T-cell (primary cell): ENCODE results near the gene MMP2. TPM values are rescaled to one million over a fixed set of nuclear protein-coding genes. Genes with fewer than 3 reads are reported as not detected.

Experiments
- ATAC-seq, 4 experiments: fragments of 200-7000 bp in 3 of 4; fragments of 150-1000 bp in 1 of 4; cut with Tn5 transposase; replicated peaks in 1 of 4; 1 replicate in 3 of 4; 2 replicates in 1 of 4; pipeline ENCODE4 v1.10.0; 2021; ENCODE audit warnings: moderate library complexity in 3 of 4, mild to moderate bottlenecking in 2 of 4, moderate number of reproducible peaks in 1 of 4
- CTCF ChIA-PET, 2 donors: fragments of 300-600 bp; sonication (Branson Sonifier 250); formaldehyde crosslinking; loops; one replicate each; lab custom pipeline; 2022; ENCODE audit warnings: antibody characterized with exemption in 2 of 2; lab: Charles Lee
- POLR2A ChIA-PET, 2 donors: fragments of 300-600 bp; sonication (Branson Sonifier 250); formaldehyde crosslinking; loops; one replicate each; lab custom pipeline; 2022; ENCODE audit warnings: antibody characterized with exemption in 2 of 2; lab: Charles Lee
- DNase-seq, 35 experiments: peaks; one replicate each; pipeline versions ENCODE4 v3.0.0 to v3.0.0-alpha.2; 2013 to 2023
- H3K27ac ChIP-seq: one replicate; pipeline ENCODE4 v1.5.1; 2013; ENCODE audit warnings: low read length
- H3K27me3 ChIP-seq, 2 experiments: replicated peaks in 1 of 2; 1 replicate in 1 of 2; 2 replicates in 1 of 2; pipeline versions ENCODE4 v1.6.1 to v1.7.0; 2013; ENCODE audit warnings: low read length in 1 of 2, mixed read lengths in 1 of 2; ENCODE audit not compliant: control insufficient read depth in 2 of 2, insufficient read depth in 2 of 2; ENCODE audit errors: extremely low read depth in 1 of 2
- H3K36me3 ChIP-seq, 2 donors: 1 replicate in 1 of 2; 2 replicates in 1 of 2; pipeline versions ENCODE4 v1.6.1 to v1.7.0; 2013; ENCODE audit warnings: low read length in 1 of 2; ENCODE audit not compliant: control insufficient read depth in 2 of 2, insufficient read depth in 1 of 2; ENCODE audit errors: extremely low read depth in 1 of 2
- H3K4me1 ChIP-seq, 2 experiments: 1 replicate in 1 of 2; 2 replicates in 1 of 2; pipeline versions ENCODE4 v1.6.1 to v1.7.0; 2013; ENCODE audit warnings: low read length in 2 of 2, mixed read lengths in 1 of 2; ENCODE audit not compliant: insufficient read depth in 2 of 2, control insufficient read depth in 1 of 2; ENCODE audit errors: extremely low read depth in 1 of 2
- H3K4me3 ChIP-seq, 2 donors: 1 replicate in 1 of 2; 2 replicates in 1 of 2; pipeline versions ENCODE4 v1.5.1 to v1.7.0; 2013; ENCODE audit warnings: mild to moderate bottlenecking in 2 of 2, low read length in 1 of 2, moderate library complexity in 1 of 2; ENCODE audit not compliant: control insufficient read depth in 1 of 2; ENCODE audit errors: extremely low read depth in 1 of 2
- H3K9me3 ChIP-seq: 2 replicates; pipeline ENCODE4 v1.7.0; 2013
- H3K27ac Mint-ChIP-seq, 2 donors: one replicate each; pipeline ENCODE4 v1.8.0; 2020 to 2021; ENCODE audit warnings: mild to moderate bottlenecking in 2 of 2, mixed read lengths in 2 of 2
- H3K27me3 Mint-ChIP-seq, 2 donors: one replicate each; pipeline ENCODE4 v1.8.0; 2021 to 2022; ENCODE audit warnings: mixed read lengths in 2 of 2
- H3K36me3 Mint-ChIP-seq: one replicate; pipeline ENCODE4 v1.8.0; 2021; ENCODE audit warnings: mixed read lengths
- H3K4me1 Mint-ChIP-seq, 3 donors: one replicate each; pipeline ENCODE4 v1.8.0; 2020 to 2022; ENCODE audit warnings: mixed read lengths in 3 of 3, mild to moderate bottlenecking in 1 of 3
- H3K4me3 Mint-ChIP-seq, 3 donors: one replicate each; pipeline ENCODE4 v1.8.0; 2020 to 2022; ENCODE audit warnings: mild to moderate bottlenecking in 3 of 3, mixed read lengths in 3 of 3, moderate library complexity in 3 of 3
- H3K9me3 Mint-ChIP-seq, 3 donors: one replicate each; pipeline ENCODE4 v1.8.0; 2020 to 2022; ENCODE audit warnings: mixed read lengths in 3 of 3
- WGBS: methylation state at CpG from one replicate; pipeline ENCODE4 v1.1.5; 2013; ENCODE audit warnings: missing lambda C conversion rate; ENCODE audit not compliant: insufficient coverage; 5-methylcytosine and 5-hydroxymethylcytosine counted together
- total RNA-seq, 35 experiments: library from RNA in 6 of 35; stranded (reverse) in 6 of 35; fragments of 120-200 nt in 1 of 35; gene quantifications; one replicate each; pipeline versions ENCODE4 v1.2.1 to v1.2.4 and lab custom pipeline; 2013 to 2026

MMP2 gene
- total RNA-seq, 5 donors from 2014 or later (not counting 1 experiment from before 2014, with no cell fraction given): 0.44 to 2.4 (median 1.8) TPM; not detected in 1

DNA sequence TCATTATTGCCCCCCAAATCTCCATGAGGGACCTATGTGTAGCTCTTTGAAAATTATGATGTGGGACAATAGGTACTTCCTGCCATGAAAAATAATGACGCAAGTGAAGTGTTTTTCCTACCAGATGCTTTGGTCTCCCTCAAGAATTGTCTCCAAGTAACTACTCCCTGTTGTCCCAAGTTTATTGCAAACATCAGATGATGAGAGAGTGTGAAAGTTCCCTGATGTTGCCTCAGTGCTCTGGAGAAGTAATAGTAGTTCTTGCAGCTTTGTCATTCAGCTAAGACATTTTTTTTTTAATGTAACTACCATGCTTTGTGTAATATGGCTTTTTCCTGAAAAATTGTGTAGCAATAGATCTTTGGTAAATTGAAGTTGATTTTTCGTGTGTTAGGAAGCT lies 50.0 kb downstream of the MMP2 start:
- Mint-ChIP-seq H3K4me3 (no peak overlapping the region), H3K27ac (no peak overlapping the region), H3K27me3 (peaks cover 4% of the 10 kb centered on the region in 2 donors), H3K9me3 (no peaks in the 10 kb centered on the region), H3K4me1 (no peaks in the 10 kb centered on the region), H3K36me3 (no peaks in the 10 kb centered on the region)
- ChIA-PET CTCF (no interaction called here), POLR2A (no interaction called here)
- DNase-seq: no peak
- Histone ChIP-seq H3K27ac (no peak overlapping the region), H3K36me3 (no peaks in the 10 kb centered on the region), H3K4me1 (no peaks in the 10 kb centered on the region), H3K4me3 (no peak overlapping the region), H3K27me3 (no peaks in the 10 kb centered on the region), H3K9me3 (no peaks in the 10 kb centered on the region)
- whole genome bisulfite sequencing: no CpG with 5 or more reads among the region's 2 CpGs
- no peak for ATAC-seq

DNA sequence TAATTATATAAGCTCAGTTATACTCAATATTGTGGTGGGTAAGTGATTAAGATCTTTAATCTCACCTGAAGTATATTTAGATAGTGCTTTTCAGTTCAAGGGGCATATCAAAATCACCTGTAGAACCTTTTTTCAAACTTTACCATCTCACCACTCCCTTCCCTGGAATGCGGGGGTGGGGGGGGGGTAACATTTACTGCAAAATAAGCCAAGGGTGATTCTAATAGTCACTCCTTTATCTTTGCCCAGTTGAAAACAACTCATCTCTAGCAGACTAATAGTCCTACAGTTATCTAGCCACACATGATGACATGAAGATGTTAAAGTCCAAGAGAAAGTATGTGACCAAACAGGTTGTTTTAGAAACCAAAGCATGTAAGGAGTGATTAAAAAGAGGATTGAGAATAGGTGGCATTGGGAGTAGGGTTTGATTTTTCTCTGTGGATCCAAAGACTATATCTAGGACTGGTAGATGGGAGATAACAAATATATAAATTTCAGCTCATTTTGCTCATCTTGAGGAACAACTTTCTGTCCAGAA lies 51.4 kb downstream of the MMP2 start:
- Histone ChIP-seq H3K27ac (no peak overlapping the region), H3K27me3 (no peaks in the 10 kb centered on the region), H3K4me1 (no peaks in the 10 kb centered on the region), H3K36me3 (no peaks in the 10 kb centered on the region), H3K4me3 (no peak overlapping the region), H3K9me3 (no peaks in the 10 kb centered on the region)
- CTCF ChIA-PET: no interaction called here
- Mint-ChIP-seq H3K27ac (no peak overlapping the region), H3K27me3 (peaks cover 4% of the 10 kb centered on the region in 2 donors), H3K36me3 (no peaks in the 10 kb centered on the region), H3K4me3 (no peak overlapping the region), H3K9me3 (no peaks in the 10 kb centered on the region), H3K4me1 (no peaks in the 10 kb centered on the region)
- no CpG with 5 or more reads among the region's 1 CpG for WGBS
- ATAC-seq (no peak), DNase-seq (no peak)
- POLR2A ChIA-PET: no interaction called here

DNA sequence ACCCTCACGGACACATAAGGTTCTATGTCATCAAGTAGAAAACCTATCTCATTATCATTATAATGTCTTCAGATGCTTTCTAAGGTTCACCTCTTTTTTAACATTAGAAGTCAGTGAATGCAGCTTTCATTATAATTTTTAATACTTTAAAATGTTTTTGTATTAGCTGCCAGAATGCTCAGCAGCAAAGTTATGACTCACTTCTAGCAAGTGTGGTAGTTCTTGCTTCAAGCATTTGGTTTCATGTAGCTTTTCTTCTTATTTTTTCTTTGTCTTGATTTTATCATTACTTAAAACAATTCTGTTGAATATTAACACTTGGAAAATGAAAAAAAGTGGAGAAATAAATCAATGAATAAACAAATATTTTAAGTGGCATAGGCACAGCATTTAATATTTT lies 53.2 kb downstream of the MMP2 start:
- Mint-ChIP-seq H3K36me3 (no peaks in the 10 kb centered on the region), H3K9me3 (no peaks in the 10 kb centered on the region), H3K27me3 (peaks cover 4% of the 10 kb centered on the region in 2 donors), H3K4me1 (no peaks in the 10 kb centered on the region), H3K27ac (no peak overlapping the region), H3K4me3 (no peak overlapping the region)
- DNase-seq: no peak
- H3K4me3 ChIP-seq: no peak overlapping the region
- no peak for ATAC-seq
- POLR2A ChIA-PET: no interaction called here
- no peaks in the 10 kb centered on the region for H3K4me1 ChIP-seq
- H3K36me3 ChIP-seq: no peaks in the 10 kb centered on the region
- H3K9me3 ChIP-seq: no peaks in the 10 kb centered on the region
- no CpG with 5 or more reads among the region's 1 CpG for WGBS
- H3K27ac ChIP-seq: no peak overlapping the region
- no peaks in the 10 kb centered on the region for H3K27me3 ChIP-seq
- CTCF ChIA-PET: interaction anchor here in 1 of 2 donors (0.6 kb wide), 1 partner anchor 172 kb away, joined by 3 read pairs; no protein-coding TSS in a partner anchor

GRCh38 chr16:55534756-55535155 lies 55.8 kb downstream of the MMP2 start:
- CTCF ChIA-PET: no interaction called here
- Histone ChIP-seq H3K9me3 (no peaks in the 10 kb centered on the region), H3K27ac (no peak overlapping the region), H3K4me3 (no peak overlapping the region), H3K36me3 (no peaks in the 10 kb centered on the region), H3K4me1 (no peaks in the 10 kb centered on the region), H3K27me3 (no peaks in the 10 kb centered on the region)
- Mint-ChIP-seq H3K9me3 (no peaks in the 10 kb centered on the region), H3K27me3 (peaks cover 0 to 4% of the 10 kb centered on the region in 2 donors), H3K27ac (no peak overlapping the region), H3K4me1 (no peaks in the 10 kb centered on the region), H3K36me3 (no peaks in the 10 kb centered on the region), H3K4me3 (no peak overlapping the region)
- DNase-seq (no peak), ATAC-seq (no peak)
- WGBS: no CpG with 5 or more reads among the region's 2 CpGs
- POLR2A ChIA-PET: no interaction called here

GRCh38 chr16:55539049-55539448 lies 60.1 kb downstream of the MMP2 start:
- H3K27ac Mint-ChIP-seq: no peak overlapping the region
- no peaks in the 10 kb centered on the region for H3K4me1 Mint-ChIP-seq

GRCh38 chr16:55539488-55539887 lies 60.5 kb downstream of the MMP2 start:
- H3K36me3 Mint-ChIP-seq: no peaks in the 10 kb centered on the region
- ChIA-PET CTCF (no interaction called here), POLR2A (no interaction called here)
- WGBS: no CpG with 5 or more reads among the region's 1 CpG
- DNase-seq (no peak), ATAC-seq (no peak)
- Histone ChIP-seq H3K4me3 (no peak overlapping the region), H3K36me3 (no peaks in the 10 kb centered on the region), H3K27me3 (no peaks in the 10 kb centered on the region), H3K4me1 (no peaks in the 10 kb centered on the region), H3K27ac (no peak overlapping the region), H3K9me3 (no peaks in the 10 kb centered on the region)
- H3K9me3 Mint-ChIP-seq: no peaks in the 10 kb centered on the region
- no peaks in the 10 kb centered on the region for H3K4me1 Mint-ChIP-seq
- H3K27me3 Mint-ChIP-seq: no peaks in the 10 kb centered on the region
- H3K4me3 Mint-ChIP-seq: no peak overlapping the region
- no peak overlapping the region for H3K27ac Mint-ChIP-seq

More at GRCh38 chr16:55539049-55539448, 60.1 kb downstream of the MMP2 start:
- no peaks in the 10 kb centered on the region for H3K27me3 Mint-ChIP-seq
- H3K27ac ChIP-seq: no peak overlapping the region
- ATAC-seq: no peak
- H3K9me3 Mint-ChIP-seq: no peaks in the 10 kb centered on the region
- POLR2A ChIA-PET: no interaction called here
- no peaks in the 10 kb centered on the region for H3K36me3 Mint-ChIP-seq
- CTCF ChIA-PET: no interaction called here
- H3K4me1 ChIP-seq: no peaks in the 10 kb centered on the region
- H3K4me3 Mint-ChIP-seq: no peak overlapping the region
- H3K27me3 ChIP-seq: no peaks in the 10 kb centered on the region
- DNase-seq: no peak
- H3K9me3 ChIP-seq: no peaks in the 10 kb centered on the region
- WGBS: no CpG with 5 or more reads among the region's 5 CpGs
- H3K4me3 ChIP-seq: no peak overlapping the region
- no peaks in the 10 kb centered on the region for H3K36me3 ChIP-seq

- Histone ChIP-seq H3K27ac (no peak overlapping the region), H3K4me1 (no peaks in the 10 kb centered on the region), H3K4me3 (no peak overlapping the region), H3K9me3 (no peaks in the 10 kb centered on the region), H3K27me3 (no peaks in the 10 kb centered on the region), H3K36me3 (no peaks in the 10 kb centered on the region)
- Mint-ChIP-seq H3K4me3 (no peak overlapping the region), H3K4me1 (no peaks in the 10 kb centered on the region), H3K27ac (no peak overlapping the region), H3K27me3 (peaks cover 0 to 4% of the 10 kb centered on the region in 2 donors), H3K9me3 (no peaks in the 10 kb centered on the region), H3K36me3 (no peaks in the 10 kb centered on the region)
- ChIA-PET POLR2A (no interaction called here), CTCF (no interaction called here)
- no peak for DNase-seq
- WGBS: no CpG with 5 or more reads among the region's 1 CpG
- ATAC-seq: no peak
Measured at GRCh38 chr16:55540221-55540620, 61.2 kb downstream of the MMP2 start.
